HepG2 (cell line): ENCODE measurements around the gene OXLD1. TPM values are rescaled to one million over a fixed set of nuclear protein-coding genes. Genes with fewer than 3 reads are reported as not detected.

ENCODE experiments used
- EEA1 ChIP-seq: sonication (generic); formaldehyde crosslinking; IDR thresholded peaks from 2 replicates; pipeline ENCODE4 v1.5.1; 2020; ENCODE audit warnings: mild to moderate bottlenecking, missing genetic modification reagents, borderline replicate concordance
- MAX ChIP-seq: IDR thresholded peaks from 2 replicates; pipeline ENCODE4 v1.6.1; 2012; ENCODE audit warnings: inconsistent platforms
- PAX8 ChIP-seq: sonication (generic); formaldehyde crosslinking; IDR thresholded peaks from 2 replicates; pipeline ENCODE4 v1.8.0; 2022; ENCODE audit warnings: mild to moderate bottlenecking, missing genetic modification reagents, borderline replicate concordance
- RBM39 ChIP-seq: fragments of 200-400 bp; formaldehyde crosslinking; IDR thresholded peaks from one replicate; pipeline ENCODE4 v1.6.1; 2018; ENCODE audit warnings: antibody characterized with exemption, mild to moderate bottlenecking, low read depth, low read length; ENCODE audit not compliant: poor library complexity, severe bottlenecking
- SIX1 ChIP-seq: sonication (generic); formaldehyde crosslinking; IDR thresholded peaks from 2 replicates; pipeline ENCODE4 v1.4.0; 2020; ENCODE audit warnings: missing genetic modification reagents, borderline replicate concordance
- SOX6 ChIP-seq, 2 experiments: fragments of 450-650 bp in 1 of 2; sonication (generic) in 1 of 2; formaldehyde crosslinking in 1 of 2; IDR thresholded peaks; 2 replicates each; pipeline versions ENCODE4 v1.4.0 to v1.6.1; 2017 to 2020; ENCODE audit warnings: antibody characterized with exemption in 1 of 2, mild to moderate bottlenecking in 1 of 2, missing genetic modification reagents in 1 of 2
- TFE3 ChIP-seq: IDR thresholded peaks from 2 replicates; pipeline ENCODE4 v1.6.1; 2016
- TMF1 ChIP-seq: sonication (generic); formaldehyde crosslinking; IDR thresholded peaks from 2 replicates; pipeline ENCODE4 v1.8.1; 2022; ENCODE audit warnings: low read depth, missing genetic modification reagents
- ZHX2 ChIP-seq, 2 experiments: sonication (generic) in 1 of 2; formaldehyde crosslinking in 1 of 2; IDR thresholded peaks; 2 replicates each; pipeline versions ENCODE4 v1.6.1 to v1.9.0; 2014 to 2022; ENCODE audit warnings: antibody characterized with exemption in 1 of 2, borderline replicate concordance in 1 of 2, inconsistent platforms in 1 of 2, low read depth in 1 of 2, missing genetic modification reagents in 1 of 2
- ZNF18 ChIP-seq: sonication (generic); formaldehyde crosslinking; IDR thresholded peaks from 2 replicates; pipeline ENCODE4 v1.8.0; 2022; ENCODE audit warnings: mild to moderate bottlenecking, missing genetic modification reagents; ENCODE audit not compliant: insufficient replicate concordance
- ZNF570 ChIP-seq: sonication (generic); formaldehyde crosslinking; IDR thresholded peaks from 2 replicates; pipeline ENCODE4 v1.4.0; 2020; ENCODE audit warnings: mild to moderate bottlenecking, missing genetic modification reagents, borderline replicate concordance
- ZNF687 ChIP-seq: sonication (generic); formaldehyde crosslinking; IDR thresholded peaks from 2 replicates; pipeline ENCODE4 v1.5.1; 2020; ENCODE audit warnings: mild to moderate bottlenecking, missing genetic modification reagents, moderate library complexity
- polyA plus RNA-seq, 8 experiments: library from polyadenylated mRNA; depleted of rRNA in 3 of 8; stranded (reverse) in 7 of 8; unstranded in 1 of 8; fragments of >200 nt; fragmentation: Illumina TruSeq in 4 of 8; extraction: Trizol in 4 of 8; gene quantifications; 2 replicates each; pipeline versions ENCODE4 v1.2.1 to v1.2.3, GENCODE V29; 2011 to 2016; ENCODE audit warnings: low read depth in 4 of 8, missing spikeins in 1 of 8, mixed read lengths in 1 of 8; ENCODE audit not compliant: insufficient read depth in 1 of 8
- total RNA-seq, 5 experiments: library from RNA; depleted of rRNA; stranded (reverse); fragments of >200 nt; fragmentation: Illumina TruSeq; extraction: Trizol; gene quantifications; 2 replicates each; pipeline ENCODE4 v1.2.3, GENCODE V29; 2016; ENCODE audit warnings: low read depth in 1 of 5

The OXLD1 gene
- total and polyA plus RNA-seq, 2 of the 13 experiments (the other 11 are each of a cell fraction or from before 2014, with no cell fraction given) = 27.1 to 37.5 TPM

- TF ChIP-seq ZNF687 (peak; percentile 96), MAX (peak; percentile 98), SIX1 (CRISPR knock-in tag) (no peak), EEA1 (CRISPR knock-in tag) (no peak), SOX6 (IDR thresholded peaks at IDR 0.05) (no peak), SOX6 (CRISPR knock-in tag; IDR thresholded peaks at IDR 0.05) (0 out of 2 replicates have a peak, but pooled peaks have one; percentile 6), ZNF570 (CRISPR knock-in tag) (no peak), RBM39 (peak; percentile 63), TFE3 (CRISPR knock-in tag) (peak; percentile 57; the same call in 1 of the 2 replicates), ZHX2 (IDR thresholded peaks at IDR 0.05; ENCODE audit: low read depth) (peak; percentile 70; the same call in 1 of the 2 replicates), ZHX2 (CRISPR knock-in tag; IDR thresholded peaks at IDR 0.05; ENCODE audit: borderline replicate concordance) (no peak), TMF1 (CRISPR knock-in tag) (peak; percentile 77; the same call in 1 of the 2 replicates), ZNF18 (CRISPR knock-in tag) (peak; percentile 71), PAX8 (CRISPR knock-in tag) (0 out of 2 replicates have a peak, but pooled peaks have one; percentile 74)
Measured at GRCh38 chr17:81665205-81666091, 957 bp downstream of the OXLD1 start (continued).
